SK-N-SH (cell line): ENCODE data around the gene PVRIG. TPM values are rescaled to one million over a fixed set of nuclear protein-coding genes. Genes with fewer than 3 reads are reported as not detected.

Experiments
- CTCF ChIA-PET: fragments of 300-600, 350-600 bp; formaldehyde crosslinking; extraction: SDS; loops from one replicate; lab custom pipeline; 2021; lab: Yijun Ruan, JAX
- POLR2A ChIA-PET: fragments of 350-600 bp; sonication (Branson Sonifier 250); formaldehyde crosslinking; extraction: SDS; loops from one replicate; lab custom pipeline; 2020; ENCODE audit warnings: antibody characterized with exemption, inconsistent platforms; lab: Yijun Ruan, JAX
- DNase-seq: peaks from one replicate; pipeline ENCODE4 v3.0.0; 2012
- H2AFZ ChIP-seq: fragments of 200-600 bp; sonication (generic); 2 replicates; pipeline ENCODE4 v1.8.1; 2016; ENCODE audit warnings: antibody characterized with exemption, mild to moderate bottlenecking, low read depth
- H3F3A ChIP-seq: fragments of 200-600 bp; sonication (generic); replicated peaks from 2 replicates; pipeline ENCODE3; 2016; ENCODE audit warnings: antibody characterized with exemption, mild to moderate bottlenecking; ENCODE audit not compliant: insufficient read depth
- H3K27ac ChIP-seq, 2 experiments: fragments of 200-500 bp in 1 of 2; fragments of 200-600 bp in 1 of 2; sonication (Bioruptor generic) in 1 of 2; sonication (generic), shearing (Covaris generic) in 1 of 2; 2 replicates each; pipeline versions ENCODE4 v1.5.1 to v1.6.1; 2014 to 2016; ENCODE audit warnings: low read depth in 2 of 2, inconsistent platforms in 1 of 2, low read length in 1 of 2, mild to moderate bottlenecking in 1 of 2, mixed read lengths in 1 of 2
- H3K27me3 ChIP-seq: fragments of 200-600 bp; sonication (generic), shearing (Covaris generic); 2 replicates; pipeline ENCODE4 v1.6.1; 2016; ENCODE audit warnings: mixed run types; ENCODE audit not compliant: insufficient read depth
- H3K36me3 ChIP-seq, 2 experiments: fragments of 200-500 bp in 1 of 2; fragments of 200-600 bp in 1 of 2; sonication (Bioruptor generic) in 1 of 2; sonication (generic) in 1 of 2; replicated peaks in 1 of 2; 2 replicates each; pipeline versions ENCODE3 to v1.5.1; 2014 to 2016; ENCODE audit warnings: low read length in 1 of 2, mild to moderate bottlenecking in 1 of 2; ENCODE audit not compliant: insufficient read depth in 2 of 2, control insufficient read depth in 1 of 2
- H3K4me1 ChIP-seq, 2 experiments: fragments of 200-500 bp in 1 of 2; fragments of 200-600 bp in 1 of 2; sonication (Bioruptor generic) in 1 of 2; sonication (generic), shearing (Covaris generic) in 1 of 2; 2 replicates each; pipeline versions ENCODE4 v1.5.1 to v1.6.1; 2014 to 2016; ENCODE audit warnings: low read depth in 1 of 2, low read length in 1 of 2, mixed run types in 1 of 2; ENCODE audit not compliant: insufficient read depth in 2 of 2, control insufficient read depth in 1 of 2
- H3K4me2 ChIP-seq: fragments of 200-600 bp; sonication (generic), shearing (Covaris generic); 2 replicates; pipeline ENCODE4 v1.6.1; 2017; ENCODE audit warnings: mixed run types
- H3K4me3 ChIP-seq, 2 experiments: fragments of 200-500 bp in 1 of 2; fragments of 200-600 bp in 1 of 2; sonication (Bioruptor generic) in 1 of 2; sonication (generic), shearing (Covaris generic) in 1 of 2; 2 replicates each; pipeline versions ENCODE4 v1.5.1 to v1.8.1; 2014 to 2016; ENCODE audit warnings: low read depth in 2 of 2, inconsistent platforms in 1 of 2, low read length in 1 of 2, mild to moderate bottlenecking in 1 of 2, mixed read lengths in 1 of 2, moderate library complexity in 1 of 2
- H3K79me2 ChIP-seq: fragments of 200-600 bp; sonication (generic); 2 replicates; pipeline ENCODE4 v1.8.1; 2017; ENCODE audit warnings: mild to moderate bottlenecking; ENCODE audit not compliant: insufficient read depth
- H3K9ac ChIP-seq: fragments of 200-600 bp; sonication (generic); 2 replicates; pipeline ENCODE4 v1.6.1; 2017; ENCODE audit warnings: mixed run types
- H3K9me2 ChIP-seq: fragments of 200-600 bp; sonication (generic); 2 replicates; pipeline ENCODE4 v1.6.1; 2017; ENCODE audit warnings: mixed run types
- H3K9me3 ChIP-seq: fragments of 200-600 bp; sonication (generic); 2 replicates; pipeline ENCODE4 v1.6.1; 2017; ENCODE audit warnings: mixed run types, mild to moderate bottlenecking, moderate library complexity
- H4K20me1 ChIP-seq: fragments of 200-600 bp; sonication (generic); 2 replicates; pipeline ENCODE4 v1.6.1; 2017; ENCODE audit warnings: mild to moderate bottlenecking, mixed run types; ENCODE audit not compliant: insufficient read depth
- EP300 ChIP-seq, 2 experiments: IDR thresholded peaks; 2 replicates each; pipeline versions ENCODE4 v1.4.0 to v1.6.1; 2012; ENCODE audit warnings: borderline replicate concordance in 1 of 2, low read depth in 1 of 2, low read length in 1 of 2
- EZH2phosphoT487 ChIP-seq: fragments of 200-600 bp; sonication (generic); IDR thresholded peaks from 2 replicates; pipeline ENCODE4 v1.6.1; 2017; ENCODE audit warnings: low read depth, mixed run types, mild to moderate bottlenecking, antibody characterized with exemption, moderate library complexity, borderline replicate concordance
- FOSL2 ChIP-seq: IDR thresholded peaks from 2 replicates; pipeline ENCODE4 v1.4.0; 2012; ENCODE audit warnings: low read depth, mild to moderate bottlenecking, moderate library complexity, borderline replicate concordance
- JUND ChIP-seq: IDR thresholded peaks from 2 replicates; pipeline ENCODE4 v1.4.0; 2012
- MAX ChIP-seq: IDR thresholded peaks from 2 replicates; pipeline ENCODE4 v1.4.0; 2012; ENCODE audit warnings: low read depth
- NFIC ChIP-seq: IDR thresholded peaks from 2 replicates; pipeline ENCODE4 v1.4.0; 2012; ENCODE audit warnings: borderline replicate concordance
- PBX3 ChIP-seq: IDR thresholded peaks from 2 replicates; pipeline ENCODE4; 2012
- POLR2AphosphoS5 ChIP-seq: IDR thresholded peaks from 2 replicates; pipeline ENCODE4 v1.6.1; 2012; ENCODE audit warnings: low read depth, low read length
- RCOR1 ChIP-seq: fragments of 150-350 bp; IDR thresholded peaks from 2 replicates; pipeline ENCODE4 v1.6.1; 2017; ENCODE audit warnings: antibody characterized with exemption, low read length
- RXRA ChIP-seq: IDR thresholded peaks from 2 replicates; pipeline ENCODE4 v1.4.0; 2012; ENCODE audit warnings: low read depth, mild to moderate bottlenecking, borderline replicate concordance
- SIN3A ChIP-seq: IDR thresholded peaks from 2 replicates; pipeline ENCODE4 v1.6.1; 2012; ENCODE audit warnings: low read depth, mild to moderate bottlenecking, low read length, moderate library complexity, borderline replicate concordance
- SMC3 ChIP-seq: IDR thresholded peaks from 2 replicates; pipeline ENCODE4 v1.6.1; 2012; ENCODE audit warnings: low read depth, low read length, improper control_type of control experiment
- TAF1 ChIP-seq: IDR thresholded peaks from 2 replicates; pipeline ENCODE4 v1.6.1; 2012; ENCODE audit warnings: low read depth, mild to moderate bottlenecking, low read length, moderate library complexity, borderline replicate concordance
- TCF12 ChIP-seq: IDR thresholded peaks from 2 replicates; pipeline ENCODE4 v1.4.0; 2012
- TEAD4 ChIP-seq: IDR thresholded peaks from 2 replicates; pipeline ENCODE4 v1.4.0; 2012; ENCODE audit warnings: mild to moderate bottlenecking, borderline replicate concordance; ENCODE audit not compliant: insufficient read depth
- YY1 ChIP-seq: IDR thresholded peaks from 2 replicates; pipeline ENCODE4 v1.4.0; 2012; ENCODE audit warnings: low read depth, mild to moderate bottlenecking
- WGBS: methylation state at CpG from one replicate; pipeline ENCODE4 v1.1.6; 2017; ENCODE audit warnings: low lambda C conversion rate; 5-methylcytosine and 5-hydroxymethylcytosine counted together
- polyA plus RNA-seq, 3 experiments: library from polyadenylated mRNA; depleted of rRNA; stranded (reverse); fragments of >200 nt; gene quantifications; 2 replicates each; pipeline ENCODE4 v1.2.3, GENCODE V29; 2012
- TF ChIP-seq, protein P1 (sequence below): IDR thresholded peaks from 2 replicates; pipeline ENCODE4 v1.6.1; 2012; ENCODE audit warnings: mild to moderate bottlenecking, low read depth, low read length, moderate library complexity
- TF ChIP-seq, protein P2 (sequence below): fragments of 200-600 bp; sonication (generic); IDR thresholded peaks from 2 replicates; pipeline ENCODE4 v1.6.1; 2017; ENCODE audit warnings: antibody characterized with exemption, mild to moderate bottlenecking, moderate library complexity
- TF ChIP-seq, protein P3 (sequence below): fragments of 150-350 bp; IDR thresholded peaks from 2 replicates; pipeline ENCODE4 v1.6.1; 2016; ENCODE audit warnings: mild to moderate bottlenecking, low read depth, low read length

PVRIG gene
- polyA plus RNA-seq, 1 of the 3 experiments (the other 2 are of a cell fraction) = not detected

DNA sequence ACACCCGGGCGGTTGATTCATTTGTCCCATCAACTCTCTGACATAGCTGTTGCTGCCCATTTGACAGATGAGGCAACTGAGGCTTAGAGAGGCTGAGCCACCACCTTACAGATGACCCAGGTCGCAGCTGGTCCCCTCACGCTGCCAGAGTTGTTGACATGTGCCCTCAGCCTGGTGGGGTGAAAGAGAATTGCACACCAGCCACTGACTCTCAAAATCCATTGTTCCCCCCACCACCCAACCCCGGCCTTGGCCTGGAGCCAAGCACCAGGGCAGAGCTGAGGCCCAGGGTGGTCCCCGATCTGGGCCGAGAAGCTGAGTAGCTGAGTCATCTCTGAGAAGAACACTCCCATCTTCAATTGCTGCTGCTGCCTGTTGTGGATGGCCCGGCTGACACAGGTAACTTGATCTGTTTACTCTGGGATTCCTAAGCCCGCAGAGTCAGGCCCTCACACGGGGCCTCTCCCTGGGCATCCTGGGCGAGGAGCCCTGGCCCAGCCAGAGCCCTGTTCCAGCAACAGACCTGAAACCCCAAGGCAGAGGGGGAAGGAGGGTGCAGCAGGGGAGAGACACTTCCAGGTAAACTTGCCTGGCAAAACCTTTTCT, 27.5 kb downstream of the PVRIG start:
- WGBS = 41% methylated on average over 10 of the region's 11 CpGs
- Histone ChIP-seq H3K4me1 (0 out of 4 replicates have a peak, but pooled peaks cover 0 to 8% of the 10 kb centered on the region in 2 experiments), H3K27ac (no peak overlapping the region), H3K9me3 (no peaks in the 10 kb centered on the region), H3K4me3 (no peak overlapping the region; a peak in 1 of 4 replicates), H3K79me2 (peaks cover 12% of the 10 kb centered on the region; the same call in 1 of the 2 replicates), H3K36me3 (no peaks in the 10 kb centered on the region), H3K9ac (no peak overlapping the region), H3K9me2 (no peaks in the 10 kb centered on the region), H2AFZ (no peak overlapping the region), H4K20me1 (peaks cover 39% of the 10 kb centered on the region), H3F3A (no peaks in the 10 kb centered on the region), H3K27me3 (no peaks in the 10 kb centered on the region), H3K4me2 (no peak overlapping the region)
- TF ChIP-seq JUND (peak; percentile 75; the same call in 1 of the 2 replicates), YY1 (no peak), TAF1 (peak; percentile 44; the same call in 1 of the 2 replicates), SMC3 (no peak), POLR2AphosphoS5 (peak; percentile 41; the same call in 1 of the 2 replicates), PBX3 (peak; percentile 74), RCOR1 (no peak), NFIC (peak; percentile 98), RXRA (peak; percentile 60; the same call in 1 of the 2 replicates), SIN3A (0 out of 2 replicates have a peak, but pooled peaks have one; percentile 43), MAX (peak; percentile 81), TEAD4 (peak; percentile 69; the same call in 1 of the 2 replicates), EZH2phosphoT487 (no peak), EP300 (IDR thresholded peaks at IDR 0.05; ENCODE audit: borderline replicate concordance in 1 of 2, low read depth in 1 of 2, low read length in 1 of 2) (peak in 1 of 2 experiments; percentile 57; a peak in 1 of 4 replicates), TCF12 (peak; percentile 79), FOSL2 (peak; percentile 88)
- TF ChIP-seq, protein P1, sequence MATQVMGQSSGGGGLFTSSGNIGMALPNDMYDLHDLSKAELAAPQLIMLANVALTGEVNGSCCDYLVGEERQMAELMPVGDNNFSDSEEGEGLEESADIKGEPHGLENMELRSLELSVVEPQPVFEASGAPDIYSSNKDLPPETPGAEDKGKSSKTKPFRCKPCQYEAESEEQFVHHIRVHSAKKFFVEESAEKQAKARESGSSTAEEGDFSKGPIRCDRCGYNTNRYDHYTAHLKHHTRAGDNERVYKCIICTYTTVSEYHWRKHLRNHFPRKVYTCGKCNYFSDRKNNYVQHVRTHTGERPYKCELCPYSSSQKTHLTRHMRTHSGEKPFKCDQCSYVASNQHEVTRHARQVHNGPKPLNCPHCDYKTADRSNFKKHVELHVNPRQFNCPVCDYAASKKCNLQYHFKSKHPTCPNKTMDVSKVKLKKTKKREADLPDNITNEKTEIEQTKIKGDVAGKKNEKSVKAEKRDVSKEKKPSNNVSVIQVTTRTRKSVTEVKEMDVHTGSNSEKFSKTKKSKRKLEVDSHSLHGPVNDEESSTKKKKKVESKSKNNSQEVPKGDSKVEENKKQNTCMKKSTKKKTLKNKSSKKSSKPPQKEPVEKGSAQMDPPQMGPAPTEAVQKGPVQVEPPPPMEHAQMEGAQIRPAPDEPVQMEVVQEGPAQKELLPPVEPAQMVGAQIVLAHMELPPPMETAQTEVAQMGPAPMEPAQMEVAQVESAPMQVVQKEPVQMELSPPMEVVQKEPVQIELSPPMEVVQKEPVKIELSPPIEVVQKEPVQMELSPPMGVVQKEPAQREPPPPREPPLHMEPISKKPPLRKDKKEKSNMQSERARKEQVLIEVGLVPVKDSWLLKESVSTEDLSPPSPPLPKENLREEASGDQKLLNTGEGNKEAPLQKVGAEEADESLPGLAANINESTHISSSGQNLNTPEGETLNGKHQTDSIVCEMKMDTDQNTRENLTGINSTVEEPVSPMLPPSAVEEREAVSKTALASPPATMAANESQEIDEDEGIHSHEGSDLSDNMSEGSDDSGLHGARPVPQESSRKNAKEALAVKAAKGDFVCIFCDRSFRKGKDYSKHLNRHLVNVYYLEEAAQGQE = peak; percentile 22; the same call in 1 of the 2 replicates
- TF ChIP-seq, protein P2, sequence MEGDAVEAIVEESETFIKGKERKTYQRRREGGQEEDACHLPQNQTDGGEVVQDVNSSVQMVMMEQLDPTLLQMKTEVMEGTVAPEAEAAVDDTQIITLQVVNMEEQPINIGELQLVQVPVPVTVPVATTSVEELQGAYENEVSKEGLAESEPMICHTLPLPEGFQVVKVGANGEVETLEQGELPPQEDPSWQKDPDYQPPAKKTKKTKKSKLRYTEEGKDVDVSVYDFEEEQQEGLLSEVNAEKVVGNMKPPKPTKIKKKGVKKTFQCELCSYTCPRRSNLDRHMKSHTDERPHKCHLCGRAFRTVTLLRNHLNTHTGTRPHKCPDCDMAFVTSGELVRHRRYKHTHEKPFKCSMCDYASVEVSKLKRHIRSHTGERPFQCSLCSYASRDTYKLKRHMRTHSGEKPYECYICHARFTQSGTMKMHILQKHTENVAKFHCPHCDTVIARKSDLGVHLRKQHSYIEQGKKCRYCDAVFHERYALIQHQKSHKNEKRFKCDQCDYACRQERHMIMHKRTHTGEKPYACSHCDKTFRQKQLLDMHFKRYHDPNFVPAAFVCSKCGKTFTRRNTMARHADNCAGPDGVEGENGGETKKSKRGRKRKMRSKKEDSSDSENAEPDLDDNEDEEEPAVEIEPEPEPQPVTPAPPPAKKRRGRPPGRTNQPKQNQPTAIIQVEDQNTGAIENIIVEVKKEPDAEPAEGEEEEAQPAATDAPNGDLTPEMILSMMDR = peak; percentile 24; the same call in 1 of the 2 replicates
- TF ChIP-seq, protein P3, sequence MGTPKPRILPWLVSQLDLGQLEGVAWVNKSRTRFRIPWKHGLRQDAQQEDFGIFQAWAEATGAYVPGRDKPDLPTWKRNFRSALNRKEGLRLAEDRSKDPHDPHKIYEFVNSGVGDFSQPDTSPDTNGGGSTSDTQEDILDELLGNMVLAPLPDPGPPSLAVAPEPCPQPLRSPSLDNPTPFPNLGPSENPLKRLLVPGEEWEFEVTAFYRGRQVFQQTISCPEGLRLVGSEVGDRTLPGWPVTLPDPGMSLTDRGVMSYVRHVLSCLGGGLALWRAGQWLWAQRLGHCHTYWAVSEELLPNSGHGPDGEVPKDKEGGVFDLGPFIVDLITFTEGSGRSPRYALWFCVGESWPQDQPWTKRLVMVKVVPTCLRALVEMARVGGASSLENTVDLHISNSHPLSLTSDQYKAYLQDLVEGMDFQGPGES = no peak
- DNase-seq = peak; percentile 48
- POLR2A ChIA-PET = no interaction called here
- CTCF ChIA-PET = no interaction called here
